ENCODE data around the gene SLC12A8.

The SLC12A8 gene

GRCh38 chr3:125239266-125239665 is 26.7 kb upstream of the SLC12A8 start:
- H3K9me3 ChIP-seq (ENCODE audit: control insufficient read depth in 2 of 2, low read length in 2 of 2), result no peaks in the 10 kb centered on the region
- H3K4me1 ChIP-seq (ENCODE audit: control insufficient read depth in 2 of 2, insufficient read depth in 2 of 2, low read length in 2 of 2), result no peaks in the 10 kb centered on the region
- no peak overlapping the region for H3K9ac ChIP-seq (ENCODE audit: low read depth in 1 of 2, low read length in 2 of 2)
- no peak overlapping the region for H3K4me3 ChIP-seq (ENCODE audit: low read length in 2 of 2)
- H3K27me3 ChIP-seq (ENCODE audit: control insufficient read depth in 2 of 2, insufficient read depth in 2 of 2, low read length in 2 of 2), result no peaks in the 10 kb centered on the region
- H3K36me3 ChIP-seq (ENCODE audit: control insufficient read depth in 2 of 2, insufficient read depth in 2 of 2, low read length in 2 of 2), result no peaks in the 10 kb centered on the region
- no peak overlapping the region for H3K27ac ChIP-seq (ENCODE audit: low read depth in 2 of 2, low read length in 2 of 2)

- Histone ChIP-seq H3K9ac (ENCODE audit: low read depth in 1 of 2, low read length in 2 of 2) (no peak overlapping the region), H3K27me3 (ENCODE audit: control insufficient read depth in 2 of 2, insufficient read depth in 2 of 2, low read length in 2 of 2) (no peaks in the 10 kb centered on the region), H3K4me1 (ENCODE audit: control insufficient read depth in 2 of 2, insufficient read depth in 2 of 2, low read length in 2 of 2) (no peaks in the 10 kb centered on the region), H3K9me3 (ENCODE audit: control insufficient read depth in 2 of 2, low read length in 2 of 2) (no peaks in the 10 kb centered on the region), H3K4me3 (ENCODE audit: low read length in 2 of 2) (no peak overlapping the region), H3K36me3 (ENCODE audit: control insufficient read depth in 2 of 2, insufficient read depth in 2 of 2, low read length in 2 of 2) (peaks cover 0 to 1% of the 10 kb centered on the region in 2 donors), H3K27ac (ENCODE audit: low read depth in 2 of 2, low read length in 2 of 2) (no peak overlapping the region)
Observed at GRCh38 chr3:125238759-125239158, 26.2 kb upstream of the SLC12A8 start.

- Histone ChIP-seq H3K36me3 (ENCODE audit: control insufficient read depth in 2 of 2, insufficient read depth in 2 of 2, low read length in 2 of 2) (peaks cover 16 to 18% of the 10 kb centered on the region in 2 donors), H3K27ac (ENCODE audit: low read depth in 2 of 2, low read length in 2 of 2) (no peak overlapping the region), H3K4me1 (ENCODE audit: control insufficient read depth in 2 of 2, insufficient read depth in 2 of 2, low read length in 2 of 2) (no peaks in the 10 kb centered on the region), H3K9me3 (ENCODE audit: control insufficient read depth in 2 of 2, low read length in 2 of 2) (no peaks in the 10 kb centered on the region), H3K9ac (ENCODE audit: low read depth in 1 of 2, low read length in 2 of 2) (no peak overlapping the region), H3K27me3 (ENCODE audit: control insufficient read depth in 2 of 2, insufficient read depth in 2 of 2, low read length in 2 of 2) (no peaks in the 10 kb centered on the region), H3K4me3 (ENCODE audit: low read length in 2 of 2) (no peak overlapping the region)
Observed at GRCh38 chr3:125236331-125236903, 23.9 kb upstream of the SLC12A8 start.

- H3K9me3 ChIP-seq (ENCODE audit: control insufficient read depth in 2 of 2, low read length in 2 of 2), result no peaks in the 10 kb centered on the region
- H3K27ac ChIP-seq (ENCODE audit: low read depth in 2 of 2, low read length in 2 of 2), result no peak overlapping the region
- no peaks in the 10 kb centered on the region for H3K27me3 ChIP-seq (ENCODE audit: control insufficient read depth in 2 of 2, insufficient read depth in 2 of 2, low read length in 2 of 2)
- no peak overlapping the region for H3K9ac ChIP-seq (ENCODE audit: low read depth in 1 of 2, low read length in 2 of 2)
- H3K4me1 ChIP-seq (ENCODE audit: control insufficient read depth in 2 of 2, insufficient read depth in 2 of 2, low read length in 2 of 2), result no peaks in the 10 kb centered on the region
- H3K4me3 ChIP-seq (ENCODE audit: low read length in 2 of 2), result no peak overlapping the region
- peaks cover 16 to 18% of the 10 kb centered on the region in 2 donors for H3K36me3 ChIP-seq (ENCODE audit: control insufficient read depth in 2 of 2, insufficient read depth in 2 of 2, low read length in 2 of 2)
Observed at GRCh38 chr3:125234831-125235230, 22.3 kb upstream of the SLC12A8 start.

- Histone ChIP-seq H3K9ac (ENCODE audit: low read depth in 1 of 2, low read length in 2 of 2) (no peak overlapping the region), H3K4me3 (ENCODE audit: low read length in 2 of 2) (no peak overlapping the region), H3K27me3 (ENCODE audit: control insufficient read depth in 2 of 2, insufficient read depth in 2 of 2, low read length in 2 of 2) (no peaks in the 10 kb centered on the region)
Observed at GRCh38 chr3:125232401-125232800, 19.9 kb upstream of the SLC12A8 start.

DNA sequence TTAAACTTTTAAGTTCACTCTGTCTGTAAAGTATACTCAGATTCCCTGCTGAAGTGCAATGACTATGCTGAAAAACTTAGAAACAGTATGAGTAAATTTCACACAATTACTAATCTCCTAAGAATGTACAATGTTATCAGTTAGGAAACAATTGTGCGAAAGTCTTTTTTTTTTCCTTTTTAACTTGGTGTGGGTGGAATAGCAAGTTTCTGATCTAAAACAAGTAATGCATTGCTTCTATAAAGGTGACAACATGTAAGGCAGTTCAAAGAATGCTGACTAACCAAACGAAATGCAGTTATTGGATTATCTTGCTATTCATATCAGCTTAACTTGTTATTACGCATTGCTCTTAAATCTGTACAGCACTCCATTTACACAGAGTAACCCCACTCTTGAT is 19.3 kb upstream of the SLC12A8 start:
- Histone ChIP-seq H3K9me3 (ENCODE audit: control insufficient read depth in 2 of 2, low read length in 2 of 2) (no peaks in the 10 kb centered on the region), H3K9ac (ENCODE audit: low read depth in 1 of 2, low read length in 2 of 2) (no peak overlapping the region), H3K4me3 (ENCODE audit: low read length in 2 of 2) (no peak overlapping the region), H3K4me1 (ENCODE audit: control insufficient read depth in 2 of 2, insufficient read depth in 2 of 2, low read length in 2 of 2) (no peaks in the 10 kb centered on the region), H3K36me3 (ENCODE audit: control insufficient read depth in 2 of 2, insufficient read depth in 2 of 2, low read length in 2 of 2) (peaks cover 18 to 20% of the 10 kb centered on the region in 2 donors), H3K27ac (ENCODE audit: low read depth in 2 of 2, low read length in 2 of 2) (no peak overlapping the region), H3K27me3 (ENCODE audit: control insufficient read depth in 2 of 2, insufficient read depth in 2 of 2, low read length in 2 of 2) (no peaks in the 10 kb centered on the region)

More at GRCh38 chr3:125232401-125232800, 19.9 kb upstream of the SLC12A8 start:
- no peaks in the 10 kb centered on the region for H3K4me1 ChIP-seq (ENCODE audit: control insufficient read depth in 2 of 2, insufficient read depth in 2 of 2, low read length in 2 of 2)
- no peaks in the 10 kb centered on the region for H3K9me3 ChIP-seq (ENCODE audit: control insufficient read depth in 2 of 2, low read length in 2 of 2)
- H3K27ac ChIP-seq (ENCODE audit: low read depth in 2 of 2, low read length in 2 of 2), result no peak overlapping the region
- H3K36me3 ChIP-seq (ENCODE audit: control insufficient read depth in 2 of 2, insufficient read depth in 2 of 2, low read length in 2 of 2), result peaks cover 18 to 20% of the 10 kb centered on the region in 2 donors

DNA sequence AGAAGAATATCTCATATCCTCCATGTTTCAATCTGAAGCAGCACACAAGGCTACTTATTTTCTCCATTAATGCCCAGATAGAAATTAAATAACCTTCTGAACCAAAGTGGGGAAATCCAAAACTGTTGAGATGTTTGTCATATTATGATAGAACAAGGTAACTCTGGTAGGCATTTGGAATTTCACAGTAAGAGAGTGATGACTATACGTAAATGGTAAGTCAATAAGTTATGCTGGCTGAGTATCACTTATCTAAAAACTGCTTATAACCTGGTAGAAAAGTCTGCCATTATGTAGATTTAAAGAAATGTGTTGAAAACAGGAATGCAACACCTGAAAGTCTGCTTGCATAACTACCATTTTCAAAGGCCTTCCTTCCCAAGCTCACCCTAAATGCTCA is 17.2 kb upstream of the SLC12A8 start:
- H3K4me3 ChIP-seq (ENCODE audit: low read length in 2 of 2), result no peak overlapping the region
- H3K9me3 ChIP-seq (ENCODE audit: control insufficient read depth in 2 of 2, low read length in 2 of 2), result no peaks in the 10 kb centered on the region
- no peaks in the 10 kb centered on the region for H3K27me3 ChIP-seq (ENCODE audit: control insufficient read depth in 2 of 2, insufficient read depth in 2 of 2, low read length in 2 of 2)
- H3K36me3 ChIP-seq (ENCODE audit: control insufficient read depth in 2 of 2, insufficient read depth in 2 of 2, low read length in 2 of 2), result peaks cover 18 to 20% of the 10 kb centered on the region in 2 donors
- no peaks in the 10 kb centered on the region for H3K4me1 ChIP-seq (ENCODE audit: control insufficient read depth in 2 of 2, insufficient read depth in 2 of 2, low read length in 2 of 2)
- no peak overlapping the region for H3K9ac ChIP-seq (ENCODE audit: low read depth in 1 of 2, low read length in 2 of 2)
- H3K27ac ChIP-seq (ENCODE audit: low read depth in 2 of 2, low read length in 2 of 2), result no peak overlapping the region

GRCh38 chr3:125229168-125229567 is 16.6 kb upstream of the SLC12A8 start:
- Histone ChIP-seq H3K9me3 (ENCODE audit: control insufficient read depth in 2 of 2, low read length in 2 of 2) (no peaks in the 10 kb centered on the region), H3K9ac (ENCODE audit: low read depth in 1 of 2, low read length in 2 of 2) (no peak overlapping the region), H3K4me1 (ENCODE audit: control insufficient read depth in 2 of 2, insufficient read depth in 2 of 2, low read length in 2 of 2) (no peaks in the 10 kb centered on the region), H3K36me3 (ENCODE audit: control insufficient read depth in 2 of 2, insufficient read depth in 2 of 2, low read length in 2 of 2) (peaks cover 18 to 20% of the 10 kb centered on the region in 2 donors), H3K27ac (ENCODE audit: low read depth in 2 of 2, low read length in 2 of 2) (no peak overlapping the region), H3K27me3 (ENCODE audit: control insufficient read depth in 2 of 2, insufficient read depth in 2 of 2, low read length in 2 of 2) (no peaks in the 10 kb centered on the region), H3K4me3 (ENCODE audit: low read length in 2 of 2) (no peak overlapping the region)

DNA sequence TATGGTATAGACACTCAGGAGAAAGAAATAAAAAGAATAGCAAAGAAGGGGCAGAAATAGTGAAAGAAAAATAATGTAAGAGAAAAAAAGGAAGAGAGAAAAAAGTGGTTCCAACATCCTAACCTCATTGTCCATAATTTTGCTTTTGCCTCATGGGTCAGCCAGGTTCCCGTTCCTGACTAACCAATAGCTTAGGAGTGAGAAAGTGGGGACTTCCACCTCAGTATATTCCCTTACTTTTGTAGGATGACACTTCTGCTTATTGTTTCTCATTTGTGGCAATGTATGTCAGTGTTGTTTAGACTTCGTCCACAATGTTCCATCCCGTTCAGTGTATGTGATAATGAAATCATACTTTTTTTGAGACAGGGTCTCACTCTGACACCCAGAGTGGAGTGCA is 9.3 kb upstream of the SLC12A8 start:
- H3K9me3 ChIP-seq (ENCODE audit: control insufficient read depth in 2 of 2, low read length in 2 of 2), result no peaks in the 10 kb centered on the region
- H3K27me3 ChIP-seq (ENCODE audit: control insufficient read depth in 2 of 2, insufficient read depth in 2 of 2, low read length in 2 of 2), result no peaks in the 10 kb centered on the region
- no peaks in the 10 kb centered on the region for H3K36me3 ChIP-seq (ENCODE audit: control insufficient read depth in 2 of 2, insufficient read depth in 2 of 2, low read length in 2 of 2)
- peaks cover 0 to 3% of the 10 kb centered on the region in 2 donors for H3K4me1 ChIP-seq (ENCODE audit: control insufficient read depth in 2 of 2, insufficient read depth in 2 of 2, low read length in 2 of 2)
- no peak overlapping the region for H3K9ac ChIP-seq (ENCODE audit: low read depth in 1 of 2, low read length in 2 of 2)
- H3K4me3 ChIP-seq (ENCODE audit: low read length in 2 of 2), result no peak overlapping the region
- H3K27ac ChIP-seq (ENCODE audit: low read depth in 2 of 2, low read length in 2 of 2), result no peak overlapping the region

DNA sequence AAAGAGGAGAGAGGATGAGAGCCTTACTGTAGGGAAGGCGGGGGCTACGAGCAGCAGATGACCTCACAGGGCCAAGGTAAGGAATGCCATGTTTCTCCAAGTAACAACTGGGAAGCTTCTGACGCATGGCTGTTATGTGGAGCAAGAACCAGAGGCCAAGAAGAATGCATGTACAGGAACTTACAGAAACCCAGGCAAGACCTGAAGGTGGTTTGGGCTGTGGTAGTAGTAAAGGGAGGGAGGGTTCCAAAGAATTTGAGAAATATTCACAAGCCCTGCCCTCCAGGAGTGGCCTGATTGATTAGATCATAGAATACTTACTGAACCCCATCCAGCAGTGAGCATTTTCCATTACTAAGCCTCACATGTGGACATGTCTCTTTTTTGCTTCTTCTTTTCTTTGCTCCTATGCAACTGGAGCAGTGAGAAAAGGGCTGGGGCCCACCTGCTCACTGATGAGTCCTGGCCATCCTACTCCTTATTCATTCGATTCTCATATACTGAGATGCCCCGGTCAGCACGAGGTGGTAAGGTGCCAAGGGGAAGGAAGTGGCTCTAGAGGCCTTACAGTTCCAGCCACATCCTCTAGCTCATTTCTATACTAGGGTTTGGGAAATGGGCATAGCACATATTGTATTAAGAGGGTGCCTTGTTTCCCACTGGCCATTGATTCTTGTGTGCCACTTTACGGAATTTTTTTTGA is 8.3 kb upstream of the SLC12A8 start:
- H3K27me3 ChIP-seq (ENCODE audit: control insufficient read depth in 2 of 2, insufficient read depth in 2 of 2, low read length in 2 of 2), result no peaks in the 10 kb centered on the region
- no peaks in the 10 kb centered on the region for H3K9me3 ChIP-seq (ENCODE audit: control insufficient read depth in 2 of 2, low read length in 2 of 2)
- H3K4me1 ChIP-seq (ENCODE audit: control insufficient read depth in 2 of 2, insufficient read depth in 2 of 2, low read length in 2 of 2), result peaks cover 0 to 3% of the 10 kb centered on the region in 2 donors
- H3K27ac ChIP-seq (ENCODE audit: low read depth in 2 of 2, low read length in 2 of 2), result no peak overlapping the region
- H3K4me3 ChIP-seq (ENCODE audit: low read length in 2 of 2), result no peak overlapping the region
- no peak overlapping the region for H3K9ac ChIP-seq (ENCODE audit: low read depth in 1 of 2, low read length in 2 of 2)
- H3K36me3 ChIP-seq (ENCODE audit: control insufficient read depth in 2 of 2, insufficient read depth in 2 of 2, low read length in 2 of 2), result no peaks in the 10 kb centered on the region

Data from mucosa of rectum (tissue), 2 donors.